Measurements from ENCODE around the gene ADAMTS17.

Gene ADAMTS17

DNA sequence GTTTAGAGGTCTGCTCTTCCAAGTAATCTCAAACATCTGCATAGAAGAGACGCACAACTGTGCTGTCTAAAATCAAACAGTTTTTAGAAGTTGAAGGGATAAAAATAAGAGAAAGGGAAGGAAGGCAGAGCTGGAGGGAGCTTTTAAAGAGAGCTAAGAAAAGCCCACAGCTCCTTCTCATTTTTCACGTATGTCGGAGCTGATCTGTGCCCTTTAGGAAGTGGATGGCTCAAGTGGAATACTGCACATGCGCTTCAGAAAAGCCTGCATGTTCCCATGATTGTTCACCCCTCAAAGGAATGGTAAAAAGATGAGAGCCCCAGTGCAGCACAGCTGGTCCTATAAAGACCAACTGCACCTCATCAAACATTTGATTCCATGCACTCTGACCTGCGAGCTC lies 207.2 kb downstream of the ADAMTS17 start:
- Histone ChIP-seq H3K4me3 (ENCODE audit: insufficient read length, low read depth) (no peak overlapping the region), H3K36me3 (ENCODE audit: insufficient read depth, insufficient read length, low read length) (no peaks in the 10 kb centered on the region), H3K4me1 (ENCODE audit: insufficient read depth, insufficient read length) (no peaks in the 10 kb centered on the region), H3K9ac (ENCODE audit: insufficient read length, low read depth) (no peak overlapping the region), H3K27me3 (ENCODE audit: insufficient read depth, insufficient read length) (no peaks in the 10 kb centered on the region), H3K9me3 (ENCODE audit: insufficient read depth, low read length) (no peaks in the 10 kb centered on the region)
- DNase-seq (ENCODE audit: low read depth, low spot score): no peak
- TF ChIP-seq SUZ12 (IDR thresholded peaks at IDR 0.05; ENCODE audit: extremely low read depth, insufficient read depth, insufficient read length): no peak
- TF ChIP-seq YY1 (IDR thresholded peaks at IDR 0.05; ENCODE audit: insufficient read depth, insufficient read length): no peak
- no peak for TF ChIP-seq ZNF274 (IDR thresholded peaks at IDR 0.05; ENCODE audit: low read depth, low read length)

DNA sequence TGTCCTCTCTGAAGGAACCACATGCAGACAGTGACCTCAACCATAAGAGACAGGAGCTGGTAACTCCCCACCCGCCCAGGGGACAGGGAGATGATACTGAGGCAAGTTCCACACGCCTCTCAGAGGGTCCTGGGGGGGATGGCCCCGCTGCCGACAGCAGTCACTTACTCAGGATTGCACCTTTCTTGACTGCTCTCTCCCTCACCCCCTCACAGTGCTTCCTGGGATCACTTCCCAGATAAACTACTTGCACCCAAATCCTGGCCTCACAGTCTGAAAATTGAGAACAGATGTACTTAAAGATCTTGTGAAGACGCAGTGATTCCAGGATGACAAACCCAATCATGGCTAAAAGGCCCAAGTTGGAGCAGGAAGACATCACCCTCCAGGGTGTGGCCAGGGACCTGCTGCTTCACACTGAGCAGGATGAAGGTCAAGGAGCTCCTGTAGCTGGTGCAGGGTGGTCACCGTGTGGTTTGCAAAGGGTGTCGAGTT lies 207.6 kb downstream of the ADAMTS17 start:
- no peaks in the 10 kb centered on the region for H3K36me3 ChIP-seq (ENCODE audit: insufficient read depth, insufficient read length, low read length)
- H3K4me3 ChIP-seq (ENCODE audit: insufficient read length, low read depth): no peak overlapping the region
- H3K27me3 ChIP-seq (ENCODE audit: insufficient read depth, insufficient read length): no peaks in the 10 kb centered on the region
- DNase-seq (ENCODE audit: low read depth, low spot score): no peak
- no peak overlapping the region for H3K9ac ChIP-seq (ENCODE audit: insufficient read length, low read depth)
- no peaks in the 10 kb centered on the region for H3K4me1 ChIP-seq (ENCODE audit: insufficient read depth, insufficient read length)
- H3K9me3 ChIP-seq (ENCODE audit: insufficient read depth, low read length): no peaks in the 10 kb centered on the region
- no peak for TF ChIP-seq YY1 (IDR thresholded peaks at IDR 0.05; ENCODE audit: insufficient read depth, insufficient read length)
- no peak for TF ChIP-seq ZNF274 (IDR thresholded peaks at IDR 0.05; ENCODE audit: low read depth, low read length)
- no peak for TF ChIP-seq SUZ12 (IDR thresholded peaks at IDR 0.05; ENCODE audit: extremely low read depth, insufficient read depth, insufficient read length)

DNA sequence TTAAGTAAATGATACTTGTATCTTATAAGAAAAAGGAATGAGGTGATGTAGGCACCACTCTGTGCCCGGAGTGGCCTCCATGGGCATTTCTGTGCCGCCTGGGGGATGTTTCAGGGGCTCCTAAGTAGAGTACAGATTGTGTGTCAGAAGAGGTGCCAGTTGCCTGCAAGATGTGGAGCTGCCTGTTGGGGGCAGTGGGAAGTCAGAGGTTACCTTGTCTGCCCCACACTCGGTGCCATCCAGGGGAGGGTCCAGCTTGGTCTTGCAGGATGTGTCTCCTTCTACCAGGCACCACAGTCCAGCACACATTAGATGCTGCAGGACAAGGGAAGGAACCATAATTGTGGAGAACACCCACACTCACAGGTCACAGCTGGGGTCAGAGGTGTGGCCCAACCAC lies 208.8 kb downstream of the ADAMTS17 start:
- Histone ChIP-seq H3K36me3 (ENCODE audit: insufficient read depth, insufficient read length, low read length) (no peaks in the 10 kb centered on the region), H3K4me3 (ENCODE audit: insufficient read length, low read depth) (no peak overlapping the region), H3K4me1 (ENCODE audit: insufficient read depth, insufficient read length) (peaks cover 3% of the 10 kb centered on the region), H3K27me3 (ENCODE audit: insufficient read depth, insufficient read length) (no peaks in the 10 kb centered on the region), H3K9me3 (ENCODE audit: insufficient read depth, low read length) (no peaks in the 10 kb centered on the region), H3K9ac (ENCODE audit: insufficient read length, low read depth) (no peak overlapping the region)
- no peak for TF ChIP-seq YY1 (IDR thresholded peaks at IDR 0.05; ENCODE audit: insufficient read depth, insufficient read length)
- no peak for TF ChIP-seq ZNF274 (IDR thresholded peaks at IDR 0.05; ENCODE audit: low read depth, low read length)
- no peak for TF ChIP-seq SUZ12 (IDR thresholded peaks at IDR 0.05; ENCODE audit: extremely low read depth, insufficient read depth, insufficient read length)
- no peak for DNase-seq (ENCODE audit: low read depth, low spot score)

DNA sequence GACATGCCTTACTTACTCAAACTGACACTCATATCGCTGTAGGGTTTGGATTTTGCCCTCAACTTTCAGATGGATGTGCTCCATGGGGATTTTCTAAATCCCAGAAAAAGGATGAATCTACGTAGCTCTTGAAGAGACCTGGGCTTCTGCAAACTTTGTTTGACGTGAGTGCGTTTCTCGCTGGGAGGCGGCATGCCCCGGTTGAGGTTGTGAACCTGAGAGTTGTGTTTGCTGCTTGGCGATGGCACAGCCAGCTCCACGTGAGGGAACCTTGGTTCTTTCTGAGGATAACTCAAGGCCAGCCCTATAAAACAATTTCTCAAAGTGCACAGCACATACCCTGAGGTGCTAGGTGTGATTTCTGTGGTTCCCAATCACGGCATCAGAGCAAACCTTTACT lies 209.5 kb downstream of the ADAMTS17 start:
- Histone ChIP-seq H3K9me3 (ENCODE audit: insufficient read depth, low read length) (no peaks in the 10 kb centered on the region), H3K36me3 (ENCODE audit: insufficient read depth, insufficient read length, low read length) (no peaks in the 10 kb centered on the region), H3K4me3 (ENCODE audit: insufficient read length, low read depth) (no peak overlapping the region), H3K27me3 (ENCODE audit: insufficient read depth, insufficient read length) (no peaks in the 10 kb centered on the region), H3K4me1 (ENCODE audit: insufficient read depth, insufficient read length) (peaks cover 3% of the 10 kb centered on the region), H3K9ac (ENCODE audit: insufficient read length, low read depth) (no peak overlapping the region)
- TF ChIP-seq SUZ12 (IDR thresholded peaks at IDR 0.05; ENCODE audit: extremely low read depth, insufficient read depth, insufficient read length): no peak
- no peak for TF ChIP-seq YY1 (IDR thresholded peaks at IDR 0.05; ENCODE audit: insufficient read depth, insufficient read length)
- TF ChIP-seq ZNF274 (IDR thresholded peaks at IDR 0.05; ENCODE audit: low read depth, low read length): no peak
- no peak for DNase-seq (ENCODE audit: low read depth, low spot score)

DNA sequence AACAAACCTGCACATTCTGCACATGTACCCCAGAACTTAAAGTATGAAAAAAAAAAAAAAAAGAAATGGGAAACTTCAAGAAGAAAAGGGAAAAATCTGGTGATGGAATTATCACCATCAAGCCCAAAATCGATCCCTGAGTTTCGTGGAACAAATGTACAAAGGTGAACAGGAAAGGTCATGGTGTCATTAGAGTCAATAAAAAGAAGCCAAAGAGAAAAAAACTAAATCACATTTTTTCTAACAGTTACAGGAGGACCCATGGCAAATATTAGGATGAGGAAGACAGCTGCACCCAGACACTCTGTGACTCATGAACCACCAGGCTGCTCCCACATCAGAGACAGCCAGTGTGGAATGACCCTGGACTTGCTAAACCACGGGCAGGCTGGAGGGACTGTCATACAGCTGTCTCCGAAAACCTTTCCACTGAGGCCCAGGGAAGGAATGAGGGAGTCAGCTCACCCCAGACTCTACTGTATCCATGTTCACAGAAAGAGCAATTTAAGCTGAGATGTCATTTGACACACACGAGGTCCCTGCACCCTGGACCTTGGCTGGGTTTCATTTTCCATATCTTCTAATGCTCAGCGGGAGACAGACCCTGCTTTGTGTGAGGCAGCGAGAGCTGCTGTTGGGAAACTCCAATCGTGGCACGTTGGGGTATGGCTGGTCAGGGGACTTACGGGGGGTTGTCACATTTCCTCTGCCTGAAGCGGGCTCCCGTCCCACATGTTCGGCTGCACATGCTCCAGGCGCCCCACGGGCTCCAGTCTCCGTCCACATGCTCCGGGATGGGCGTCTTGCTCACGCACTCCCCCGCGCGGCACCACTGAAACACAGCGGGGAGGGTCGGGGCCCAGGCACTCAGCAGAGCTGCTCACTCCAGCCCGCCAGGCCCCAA lies 210.2 kb downstream of the ADAMTS17 start:
- no peak overlapping the region for H3K9ac ChIP-seq (ENCODE audit: insufficient read length, low read depth)
- H3K9me3 ChIP-seq (ENCODE audit: insufficient read depth, low read length): no peaks in the 10 kb centered on the region
- H3K27me3 ChIP-seq (ENCODE audit: insufficient read depth, insufficient read length): no peaks in the 10 kb centered on the region
- DNase-seq (ENCODE audit: low read depth, low spot score): no peak
- no peak for TF ChIP-seq ZNF274 (IDR thresholded peaks at IDR 0.05; ENCODE audit: low read depth, low read length)
- no peak for TF ChIP-seq SUZ12 (IDR thresholded peaks at IDR 0.05; ENCODE audit: extremely low read depth, insufficient read depth, insufficient read length)
- no peak for TF ChIP-seq YY1 (IDR thresholded peaks at IDR 0.05; ENCODE audit: insufficient read depth, insufficient read length)
- H3K4me1 ChIP-seq (ENCODE audit: insufficient read depth, insufficient read length): peaks cover 3% of the 10 kb centered on the region
- H3K4me3 ChIP-seq (ENCODE audit: insufficient read length, low read depth): no peak overlapping the region
- H3K36me3 ChIP-seq (ENCODE audit: insufficient read depth, insufficient read length, low read length): no peaks in the 10 kb centered on the region

DNA sequence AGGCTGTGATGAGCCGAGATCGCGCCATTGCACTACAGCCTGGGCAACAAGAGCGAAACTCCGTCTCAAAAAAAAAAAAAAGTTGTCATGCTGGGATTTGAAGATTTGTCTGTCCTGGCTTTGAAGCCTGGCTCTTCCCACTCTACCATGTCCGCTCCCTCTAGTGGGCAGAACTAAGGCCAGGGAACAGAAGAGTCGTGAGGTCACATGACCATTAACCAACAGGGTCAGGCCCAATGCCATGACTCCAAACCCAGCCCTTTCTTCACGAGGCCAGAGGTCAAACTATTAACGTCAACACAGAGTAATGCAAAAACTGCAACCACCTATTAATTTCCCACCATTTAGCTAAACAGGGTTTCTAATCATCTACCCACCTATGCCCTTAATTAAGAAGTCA lies 212.1 kb downstream of the ADAMTS17 start:
- no peaks in the 10 kb centered on the region for H3K27me3 ChIP-seq (ENCODE audit: insufficient read depth, insufficient read length)
- no peak for DNase-seq (ENCODE audit: low read depth, low spot score)
- H3K4me1 ChIP-seq (ENCODE audit: insufficient read depth, insufficient read length): peaks cover 3% of the 10 kb centered on the region
- H3K9me3 ChIP-seq (ENCODE audit: insufficient read depth, low read length): no peaks in the 10 kb centered on the region
- TF ChIP-seq SUZ12 (IDR thresholded peaks at IDR 0.05; ENCODE audit: extremely low read depth, insufficient read depth, insufficient read length) (no peak), YY1 (IDR thresholded peaks at IDR 0.05; ENCODE audit: insufficient read depth, insufficient read length) (no peak), ZNF274 (IDR thresholded peaks at IDR 0.05; ENCODE audit: low read depth, low read length) (no peak)
- H3K9ac ChIP-seq (ENCODE audit: insufficient read length, low read depth): no peak overlapping the region
- no peak overlapping the region for H3K4me3 ChIP-seq (ENCODE audit: insufficient read length, low read depth)
- H3K36me3 ChIP-seq (ENCODE audit: insufficient read depth, insufficient read length, low read length): no peaks in the 10 kb centered on the region

DNA sequence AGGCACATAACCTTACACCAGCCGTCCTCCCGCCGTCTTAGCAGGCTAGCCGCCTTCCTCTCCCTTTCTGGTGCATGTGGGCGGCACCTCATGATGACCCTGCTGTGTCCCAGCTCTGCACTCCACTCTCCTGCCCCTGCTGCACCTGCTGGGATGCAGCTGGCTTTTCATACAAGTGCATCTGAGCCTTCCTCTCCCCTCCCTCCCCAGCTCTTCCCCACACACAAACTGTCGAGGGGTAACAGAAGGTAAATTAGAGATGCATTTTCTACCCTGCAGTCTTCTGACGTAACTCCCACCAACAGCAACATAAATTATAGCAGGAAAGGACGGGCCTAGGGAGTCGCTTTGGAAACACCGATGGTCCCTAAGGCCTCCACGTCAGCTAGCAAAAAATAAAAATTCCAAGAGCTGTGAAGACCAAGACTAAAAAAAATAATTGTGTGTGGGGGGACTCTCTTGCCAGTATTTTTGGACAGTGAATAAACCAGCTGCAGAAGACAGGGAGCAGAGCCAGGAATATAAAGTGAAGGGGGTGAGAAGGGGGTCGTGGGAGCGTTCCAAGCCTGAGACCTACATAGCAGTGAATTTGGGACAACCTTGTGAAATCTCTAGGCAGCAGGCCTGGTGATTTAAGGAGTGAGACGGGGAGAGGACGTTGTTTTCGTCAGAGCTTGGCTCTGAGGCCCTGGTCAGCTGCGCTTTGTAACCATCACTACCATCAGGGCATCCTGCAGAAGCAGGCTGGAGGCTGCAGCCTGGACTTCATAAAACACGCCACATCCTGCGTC lies 216.2 kb downstream of the ADAMTS17 start:
- Histone ChIP-seq H3K9me3 (ENCODE audit: insufficient read depth, low read length) (peaks cover 21% of the 10 kb centered on the region), H3K4me3 (ENCODE audit: insufficient read length, low read depth) (no peak overlapping the region), H3K36me3 (ENCODE audit: insufficient read depth, insufficient read length, low read length) (no peaks in the 10 kb centered on the region), H3K9ac (ENCODE audit: insufficient read length, low read depth) (no peak overlapping the region), H3K27me3 (ENCODE audit: insufficient read depth, insufficient read length) (no peaks in the 10 kb centered on the region), H3K4me1 (ENCODE audit: insufficient read depth, insufficient read length) (peaks cover 3% of the 10 kb centered on the region)
- TF ChIP-seq YY1 (IDR thresholded peaks at IDR 0.05; ENCODE audit: insufficient read depth, insufficient read length): no peak
- no peak for TF ChIP-seq SUZ12 (IDR thresholded peaks at IDR 0.05; ENCODE audit: extremely low read depth, insufficient read depth, insufficient read length)
- no peak for TF ChIP-seq ZNF274 (IDR thresholded peaks at IDR 0.05; ENCODE audit: low read depth, low read length)
- DNase-seq (ENCODE audit: low read depth, low spot score): no peak
